ENCODE results near the gene ARL5A.

GRCh38 chr2:151802315-151802714, 25.9 kb downstream of the ARL5A start:
- TF ChIP-seq CTCF (IDR thresholded peaks at IDR 0.05) (no peak), POLR2AphosphoS5 (IDR thresholded peaks at IDR 0.05) (no peak), EP300 (IDR thresholded peaks at IDR 0.05) (no peak)

Measured in upper lobe of left lung (tissue), 4 donors.